NCI-H2107 (cell line): ENCODE results near the gene RHOG.
"Not testable (repeated sequence)": the region's sequence is repeated elsewhere in the genome, so short reads cannot be mapped to it uniquely, and the experiment has no call there.

ENCODE experiments used
- DNase-seq: peaks from one replicate; lab custom pipeline; 2025; lab: John Stamatoyannopoulos, UW

The RHOG gene

GRCh38 chr11:3834349-3834663 is 6.5 kb downstream of the RHOG start:
- DNase-seq: no peak

GRCh38 chr11:3833449-3833848 is 7.3 kb downstream of the RHOG start:
- no peak for DNase-seq

GRCh38 chr11:3832816-3833215 is 7.9 kb downstream of the RHOG start:
- no peak for DNase-seq

GRCh38 chr11:3831378-3832239 is 9.2 kb downstream of the RHOG start:
- DNase-seq: no peak

GRCh38 chr11:3830730-3831129 is 10.0 kb downstream of the RHOG start:
- DNase-seq: no peak

GRCh38 chr11:3830088-3830487 is 10.7 kb downstream of the RHOG start:
- no peak for DNase-seq

GRCh38 chr11:3827434-3828186 is 13.1 kb downstream of the RHOG start:
- DNase-seq: no peak

- no peak for DNase-seq
These were observed 14.0 kb downstream of the RHOG start for GRCh38 chr11:3826721-3827120.

GRCh38 chr11:3825473-3826154 is 15.1 kb downstream of the RHOG start:
- no peak for DNase-seq

- no peak for DNase-seq
These were observed 15.9 kb downstream of the RHOG start for GRCh38 chr11:3824714-3825472.

GRCh38 chr11:3823762-3824506 is 16.8 kb downstream of the RHOG start:
- no peak for DNase-seq

GRCh38 chr11:3823303-3823702 is 17.5 kb downstream of the RHOG start:
- DNase-seq: no peak

GRCh38 chr11:3822312-3822711 is 18.4 kb downstream of the RHOG start:
- no peak for DNase-seq

- no peak for DNase-seq
These were observed 19.8 kb downstream of the RHOG start for GRCh38 chr11:3820971-3821370.

GRCh38 chr11:3817181-3817800 is 23.5 kb downstream of the RHOG start:
- DNase-seq: no peak

- no peak for DNase-seq
These were observed 24.1 kb downstream of the RHOG start for GRCh38 chr11:3816673-3817072.

GRCh38 chr11:3815845-3816244 is 24.9 kb downstream of the RHOG start:
- DNase-seq: no peak

GRCh38 chr11:3814832-3815231 is 25.9 kb downstream of the RHOG start:
- DNase-seq: not testable (repeated sequence)

- no peak for DNase-seq
These were observed 29.8 kb downstream of the RHOG start for GRCh38 chr11:3810951-3811350.

GRCh38 chr11:3810446-3810845 is 30.3 kb downstream of the RHOG start:
- no peak for DNase-seq

GRCh38 chr11:3809624-3809928 is 31.2 kb downstream of the RHOG start:
- no peak for DNase-seq
